HCEC 1CT (cell line): ENCODE results near the gene TFAP2B.

Source experiments
- DNase-seq: peaks from one replicate; pipeline ENCODE4 v3.0.0-alpha.2; 2017

The TFAP2B gene

DNA sequence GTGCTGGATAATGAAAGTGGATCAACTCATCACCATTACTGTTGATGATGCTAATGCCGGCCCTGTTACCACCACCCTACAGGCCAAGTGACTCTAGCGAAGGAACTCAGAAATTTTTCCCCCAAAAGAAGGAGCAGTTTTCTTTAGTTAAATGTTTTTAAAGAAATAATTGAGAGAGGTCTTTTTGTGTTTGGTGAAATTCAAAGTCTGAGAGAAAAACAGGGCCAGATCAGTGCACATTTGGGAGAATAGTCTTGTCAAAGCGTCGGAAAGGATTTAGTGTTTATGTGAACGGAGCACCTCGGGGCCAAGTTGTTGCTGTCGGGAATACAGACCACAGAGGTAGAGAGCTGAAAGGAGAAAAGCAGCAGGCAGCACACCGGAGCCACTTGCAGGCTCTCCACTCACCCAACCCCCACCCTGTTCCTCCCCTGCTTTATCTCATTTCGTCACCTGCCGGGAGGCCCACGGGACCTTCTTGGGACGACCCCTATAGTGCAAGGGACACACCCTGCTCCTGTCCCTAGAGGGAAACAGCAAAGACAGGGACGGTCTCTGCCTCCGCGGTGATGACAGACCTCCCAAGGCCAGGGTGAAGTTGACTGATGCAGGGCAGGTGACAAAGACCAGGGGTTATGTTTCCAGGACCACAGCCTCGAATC lies 6.8 kb downstream of the TFAP2B start:
- DNase-seq: no peak

DNA sequence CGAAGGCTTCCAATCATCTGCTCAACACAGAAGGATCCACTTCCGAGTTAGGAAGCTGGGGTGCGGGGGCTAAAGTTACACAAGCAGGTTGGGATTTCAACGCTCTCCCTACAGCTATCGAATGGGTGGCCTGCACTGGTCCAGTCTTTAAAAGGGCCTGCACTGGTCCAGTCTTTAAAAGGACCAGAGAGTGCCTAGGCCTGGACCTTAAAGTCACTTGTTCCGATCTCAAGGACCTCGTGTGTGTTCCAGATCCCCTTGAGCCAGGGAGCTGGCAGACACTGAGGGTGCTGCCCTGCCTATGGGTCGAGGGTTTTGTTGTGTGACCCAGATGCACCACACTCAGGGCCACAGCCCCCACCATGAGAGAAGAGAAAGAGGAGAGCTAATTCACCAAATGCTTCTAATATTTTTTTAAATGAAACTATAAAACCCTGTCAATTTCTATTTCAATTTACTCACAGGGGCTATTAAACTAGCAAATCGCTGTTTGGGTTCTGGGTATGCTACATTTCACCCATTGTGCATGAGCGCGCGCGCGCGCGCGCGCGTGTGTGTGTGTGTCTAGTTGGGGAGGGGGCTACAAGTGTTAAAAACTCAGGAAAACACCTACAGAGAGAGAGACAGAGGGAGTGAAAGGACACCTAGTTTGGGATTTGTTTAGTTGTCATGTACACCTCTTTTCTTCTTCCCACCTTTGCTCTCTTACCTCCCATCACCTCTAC lies 7.5 kb downstream of the TFAP2B start:
- no peak for DNase-seq

DNA sequence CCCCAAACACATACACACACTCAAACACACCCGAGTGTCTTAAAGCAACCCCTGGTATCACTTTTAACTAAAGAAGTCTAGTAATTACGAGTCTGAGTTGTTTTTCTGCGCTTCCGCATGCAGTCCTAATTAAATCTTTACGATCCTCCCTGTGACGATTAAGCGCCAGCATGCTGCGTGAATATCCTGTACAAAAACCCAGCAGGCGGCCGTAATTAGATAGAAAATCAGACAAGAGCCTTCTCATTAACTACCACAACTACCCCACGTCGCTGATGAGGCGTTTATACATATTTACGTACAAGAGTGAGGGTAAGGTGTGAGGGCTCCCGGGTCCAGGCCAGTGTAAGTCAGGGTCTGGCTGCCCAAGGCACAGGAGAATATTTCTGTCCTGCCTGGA lies 8.1 kb downstream of the TFAP2B start:
- no peak for DNase-seq

DNA sequence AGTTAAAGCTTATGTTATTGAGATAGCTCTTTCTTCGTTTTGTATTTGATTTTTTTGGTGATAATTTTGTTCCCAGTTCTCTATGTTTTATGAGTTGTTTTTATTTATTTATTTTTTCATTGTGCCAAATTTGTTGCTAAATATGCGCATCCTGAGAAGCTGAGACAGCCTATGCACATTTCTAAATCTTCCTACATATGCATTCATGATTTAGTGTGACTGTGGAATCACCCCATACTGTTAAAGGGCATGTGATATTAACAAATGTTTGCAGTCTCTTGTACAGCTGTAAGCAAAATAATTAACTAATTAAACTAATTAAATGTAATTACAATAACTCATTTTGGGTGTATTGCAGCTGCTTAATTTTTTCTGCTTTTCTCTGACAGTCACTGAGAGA lies 10.4 kb downstream of the TFAP2B start:
- DNase-seq: no peak

DNA sequence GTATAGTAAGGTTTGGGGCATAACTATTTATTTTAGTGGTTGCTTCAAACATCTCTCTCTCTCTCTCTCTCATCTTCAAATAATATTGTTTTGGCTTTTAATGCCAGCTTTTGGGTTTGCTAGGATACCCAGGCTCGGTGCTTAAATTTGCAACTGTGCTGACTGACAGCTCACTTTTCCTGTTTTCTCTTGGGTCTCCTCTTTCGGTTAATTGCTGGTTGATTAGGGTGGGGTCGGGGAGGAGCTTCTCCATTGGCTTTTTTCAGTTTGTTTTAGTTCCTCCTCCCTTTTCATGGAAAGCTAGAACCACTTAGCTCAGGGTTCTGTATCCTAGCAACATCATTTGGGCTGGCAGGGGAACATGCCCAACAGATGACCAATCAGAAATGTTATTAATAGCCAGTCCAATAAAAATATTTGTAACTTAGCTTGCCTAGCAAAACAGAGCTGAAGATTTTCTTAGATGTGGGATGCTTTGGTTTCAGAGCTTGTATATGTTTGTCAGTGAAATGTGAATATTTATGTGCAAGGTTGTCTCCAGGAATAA lies 11.3 kb downstream of the TFAP2B start:
- DNase-seq: no peak

DNA sequence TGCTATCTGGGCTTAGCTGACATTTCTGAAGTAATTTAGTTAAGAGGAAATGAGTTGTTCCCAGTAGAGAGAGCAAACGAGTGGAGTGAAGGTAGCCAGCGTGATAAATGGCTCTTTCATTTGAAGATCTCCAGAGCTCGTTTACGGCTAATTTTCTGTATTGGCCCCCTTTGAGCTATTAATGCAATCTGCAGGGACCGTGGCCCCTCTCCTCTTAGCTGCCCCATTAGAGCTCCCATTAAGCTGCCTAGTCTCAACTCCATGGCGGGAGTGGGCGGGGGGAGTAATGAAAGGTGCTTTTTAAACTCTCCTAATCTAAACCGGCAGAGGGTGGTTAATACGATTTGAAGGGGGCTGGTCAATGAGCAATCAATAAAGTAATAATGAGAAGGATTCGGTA lies 12.5 kb downstream of the TFAP2B start:
- DNase-seq: no peak

DNA sequence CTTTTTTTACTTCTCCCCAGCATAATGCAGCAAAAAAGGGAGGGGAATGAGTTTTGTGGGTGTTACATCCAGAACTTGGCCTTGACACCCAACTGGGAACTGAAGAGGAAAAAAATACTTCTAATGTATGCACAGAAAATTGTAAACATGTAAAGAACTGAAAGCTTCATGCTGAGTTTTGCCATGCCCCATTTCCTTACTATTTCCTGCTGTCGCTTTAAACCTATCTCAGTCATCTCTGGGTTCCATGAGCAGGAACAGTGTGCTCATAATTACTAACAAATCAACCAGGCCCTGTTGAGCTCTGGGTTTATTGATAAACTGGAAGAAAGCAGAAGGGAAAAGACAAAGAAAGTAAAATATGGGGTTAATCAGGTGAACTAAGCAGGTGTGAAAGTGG lies 14.2 kb downstream of the TFAP2B start:
- DNase-seq: no peak

DNA sequence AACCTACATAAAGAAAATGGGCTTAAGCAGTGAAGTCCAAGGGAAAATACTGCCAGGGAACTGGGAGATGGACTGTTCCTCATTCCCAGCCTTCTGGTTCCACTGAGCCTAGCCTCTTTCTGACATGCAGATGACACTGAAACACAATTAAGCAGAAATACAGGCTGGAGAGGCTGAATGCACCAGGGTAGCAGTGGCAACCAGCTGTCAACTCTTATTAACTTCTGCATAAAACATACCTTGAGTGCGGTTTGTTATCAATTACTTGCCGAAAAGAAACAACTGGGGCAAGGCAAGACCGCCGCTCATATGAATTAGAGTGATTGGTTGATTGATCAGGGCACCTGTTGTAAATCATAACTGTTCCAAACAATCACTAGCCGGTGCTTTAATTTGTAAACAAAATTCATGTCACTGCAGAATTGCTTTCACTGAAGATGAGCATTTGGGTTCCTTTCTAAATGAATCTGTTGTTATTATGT lies 16.3 kb downstream of the TFAP2B start:
- DNase-seq: no peak

DNA sequence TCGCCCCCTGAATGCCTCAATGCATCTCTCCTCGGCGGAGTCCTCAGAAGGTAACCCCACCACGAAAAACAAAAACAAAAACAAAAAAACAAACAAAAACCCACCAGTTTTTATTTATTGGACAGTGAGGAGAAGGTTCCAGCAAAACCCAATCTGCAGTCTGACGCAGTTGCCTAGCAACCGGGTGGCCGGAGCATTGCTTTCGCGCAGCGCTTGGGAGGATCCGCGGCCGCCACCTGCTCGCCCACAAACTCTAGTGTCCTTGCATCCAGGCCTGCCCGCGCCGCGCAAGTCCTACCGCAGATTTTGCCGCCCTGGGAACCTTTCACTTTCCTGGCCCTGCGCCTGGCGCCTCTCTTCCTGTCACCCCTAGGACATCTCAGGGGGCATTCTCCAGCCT lies 17.6 kb downstream of the TFAP2B start:
- DNase-seq: no peak

DNA sequence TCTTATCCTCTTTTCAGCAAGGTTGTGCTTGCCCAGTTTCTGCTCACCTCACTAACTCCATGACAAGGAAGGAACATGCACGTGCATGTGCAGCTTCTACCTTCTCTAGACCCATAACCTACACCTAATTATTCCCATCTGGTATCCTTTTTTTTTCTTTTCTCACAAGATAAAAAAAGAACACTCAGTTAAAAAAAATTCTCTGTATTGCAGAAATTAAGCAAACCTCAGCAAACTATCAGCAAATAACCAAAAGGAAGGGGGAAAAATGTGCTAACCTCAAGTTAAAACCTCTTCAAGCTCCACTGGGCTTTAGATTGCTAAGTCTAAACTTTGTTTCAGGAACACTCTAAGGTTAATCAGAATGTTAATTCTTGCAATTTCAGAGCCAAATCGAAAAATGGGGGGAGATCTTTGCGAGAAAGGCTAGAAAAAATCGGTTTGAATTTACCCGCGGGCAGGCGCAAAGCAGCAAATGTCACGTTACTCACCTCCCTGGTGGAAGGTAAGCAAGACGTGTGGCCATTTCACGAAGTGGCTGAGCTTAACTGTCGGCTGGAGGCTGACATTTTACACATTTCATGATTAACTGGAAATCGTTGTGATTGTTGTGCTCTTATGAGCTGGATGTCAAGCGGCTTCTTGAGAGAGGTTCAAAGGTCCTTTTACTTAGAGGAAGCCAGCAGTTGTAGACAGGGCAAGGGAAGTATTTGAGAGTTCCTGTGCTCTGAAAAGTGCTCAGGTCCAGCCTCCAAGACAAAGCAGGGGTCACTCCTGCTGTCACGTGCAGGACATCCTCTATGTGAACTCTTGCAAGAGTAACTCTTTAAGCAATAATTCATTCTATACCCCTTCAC lies 19.1 kb downstream of the TFAP2B start:
- no peak for DNase-seq

DNA sequence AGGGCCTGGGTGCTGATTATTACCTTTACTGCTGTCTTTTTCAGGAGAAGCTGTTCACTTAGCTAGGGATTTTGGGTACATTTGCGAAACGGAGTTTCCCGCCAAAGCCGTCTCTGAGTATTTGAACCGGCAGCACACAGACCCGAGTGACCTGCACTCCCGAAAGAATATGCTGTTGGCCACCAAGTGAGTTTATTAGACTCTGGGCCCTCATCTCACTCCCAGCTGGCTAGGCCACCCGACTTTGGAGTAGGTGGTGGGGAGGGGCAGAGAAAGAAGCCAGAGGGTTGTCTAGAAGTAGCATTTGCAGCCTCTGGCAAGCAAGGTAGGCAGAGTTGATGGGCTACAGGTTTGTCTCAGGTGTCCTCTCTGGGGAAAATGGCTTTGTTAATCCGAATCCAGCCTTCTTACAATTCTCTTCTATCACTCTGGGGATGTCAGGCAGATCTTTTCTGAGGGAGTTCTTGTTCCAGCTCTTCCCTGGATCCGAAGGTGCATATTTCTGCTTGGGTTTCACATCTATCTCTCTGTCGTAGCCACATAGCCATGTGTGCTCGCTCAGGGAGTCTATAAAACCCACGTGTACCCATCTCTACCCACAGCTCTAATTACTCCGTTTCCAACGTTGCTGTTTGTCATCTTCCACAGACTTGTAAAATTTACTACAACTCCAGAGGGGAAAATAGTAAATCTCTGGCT lies 21.6 kb downstream of the TFAP2B start:
- DNase-seq: no peak

DNA sequence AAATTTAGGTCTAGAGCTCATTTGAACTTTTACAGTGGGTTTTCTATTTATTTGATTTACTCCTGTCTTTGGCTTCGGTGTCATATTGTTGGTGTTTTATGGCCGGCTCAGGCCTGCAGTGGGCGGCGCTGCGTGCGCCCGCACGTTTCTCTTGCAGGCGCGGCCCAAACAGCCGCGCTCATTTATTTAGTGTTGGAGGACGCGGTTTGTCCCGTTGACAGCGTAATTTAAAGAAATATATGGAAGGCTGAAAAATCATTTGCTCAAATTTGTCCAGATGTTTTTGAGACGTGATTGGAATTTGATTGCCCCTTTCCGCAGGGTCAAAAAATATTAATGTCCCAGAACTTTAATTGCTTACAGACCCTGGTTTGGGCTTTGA lies 22.1 kb downstream of the TFAP2B start:
- no peak for DNase-seq

DNA sequence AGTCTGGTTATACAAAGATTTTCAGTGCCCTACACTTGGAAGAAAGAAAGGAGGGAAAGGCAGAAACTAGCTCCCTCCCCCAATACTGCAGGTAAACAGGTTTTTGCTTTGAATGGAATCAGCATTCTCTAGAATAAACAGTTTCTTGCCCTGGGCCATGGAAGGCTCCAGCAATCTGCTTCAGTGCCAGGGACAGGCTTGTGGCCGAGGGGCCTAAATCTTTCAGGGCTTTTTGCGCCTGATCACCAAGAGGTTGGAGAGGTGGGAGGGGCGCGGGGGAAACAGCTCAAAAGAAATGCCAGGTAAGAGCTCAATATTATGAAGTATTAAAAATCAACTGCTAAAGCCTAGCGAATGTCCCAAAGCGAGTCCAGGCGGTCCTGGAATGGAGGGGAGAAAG lies 23.8 kb downstream of the TFAP2B start:
- DNase-seq: no peak

DNA sequence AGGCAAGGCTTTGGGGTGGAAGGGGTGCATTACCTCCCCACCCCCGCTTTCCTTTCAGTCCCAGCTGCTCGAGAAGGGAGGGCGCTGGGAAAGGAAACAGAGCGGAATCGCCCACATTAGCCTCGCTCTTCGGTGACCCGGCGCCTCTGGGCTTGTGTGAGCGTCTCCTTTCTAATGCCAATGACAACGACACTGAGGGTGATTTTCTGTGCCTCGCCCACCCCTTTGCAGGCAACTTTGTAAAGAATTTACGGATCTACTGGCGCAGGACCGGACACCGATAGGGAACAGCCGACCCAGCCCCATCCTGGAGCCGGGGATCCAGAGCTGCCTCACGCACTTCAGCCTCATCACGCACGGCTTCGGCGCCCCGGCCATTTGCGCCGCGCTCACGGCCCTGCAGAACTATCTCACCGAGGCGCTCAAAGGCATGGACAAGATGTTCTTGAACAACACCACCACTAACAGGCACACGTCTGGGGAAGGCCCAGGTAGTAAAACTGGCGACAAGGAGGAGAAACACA lies 24.3 kb downstream of the TFAP2B start:
- DNase-seq: no peak

DNA sequence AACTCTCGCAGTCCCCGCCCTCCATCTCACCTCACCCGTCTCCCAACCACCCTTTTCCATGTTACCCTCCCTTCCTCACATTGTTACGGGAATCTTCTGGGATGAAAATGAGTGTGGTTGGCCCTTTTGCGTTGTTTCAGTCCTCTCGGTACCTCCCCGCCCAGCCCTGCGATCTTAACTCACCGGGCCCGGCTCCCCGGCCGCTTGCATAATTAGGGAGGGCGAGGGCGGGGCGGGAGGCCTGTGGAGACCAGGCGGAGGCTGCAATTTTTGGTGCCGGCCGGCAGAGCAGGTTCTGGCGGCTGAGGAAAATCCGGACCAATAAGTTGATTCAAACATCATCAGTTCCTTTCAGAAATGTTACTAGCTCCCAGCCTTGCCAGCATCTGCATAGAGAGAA lies 25.2 kb downstream of the TFAP2B start:
- no peak for DNase-seq

DNA sequence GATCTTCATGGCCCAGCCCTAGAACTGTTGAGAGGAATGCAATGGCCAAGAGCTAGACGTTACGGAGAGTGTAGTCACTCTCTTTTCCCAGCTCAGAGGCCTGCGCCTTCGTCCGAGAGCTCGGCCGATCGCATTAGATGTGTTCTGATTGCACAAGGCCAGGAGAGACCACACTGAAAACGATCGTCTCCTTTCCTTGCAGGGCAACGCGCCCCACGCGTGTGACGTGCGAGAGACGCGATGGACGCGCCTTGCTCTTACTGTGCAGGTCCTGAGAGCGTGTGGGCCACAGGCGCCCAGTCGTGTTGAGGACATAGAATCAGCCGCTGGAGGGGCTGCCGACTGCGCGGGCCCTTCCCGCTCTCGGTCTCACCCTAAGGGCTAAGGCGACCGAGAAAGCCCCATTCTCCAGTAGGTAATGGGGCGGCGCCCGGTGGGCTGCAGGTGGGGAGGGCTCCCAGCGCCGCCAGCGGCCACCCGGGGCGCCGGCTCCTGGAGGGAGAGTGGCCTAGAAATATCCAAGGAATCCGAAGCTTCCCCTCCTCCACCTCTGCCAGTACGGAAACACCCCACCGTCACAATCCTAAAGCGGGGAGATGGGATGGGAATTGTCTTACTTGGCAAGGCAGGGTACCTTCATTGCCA lies 26.9 kb downstream of the TFAP2B start:
- DNase-seq: no peak

DNA sequence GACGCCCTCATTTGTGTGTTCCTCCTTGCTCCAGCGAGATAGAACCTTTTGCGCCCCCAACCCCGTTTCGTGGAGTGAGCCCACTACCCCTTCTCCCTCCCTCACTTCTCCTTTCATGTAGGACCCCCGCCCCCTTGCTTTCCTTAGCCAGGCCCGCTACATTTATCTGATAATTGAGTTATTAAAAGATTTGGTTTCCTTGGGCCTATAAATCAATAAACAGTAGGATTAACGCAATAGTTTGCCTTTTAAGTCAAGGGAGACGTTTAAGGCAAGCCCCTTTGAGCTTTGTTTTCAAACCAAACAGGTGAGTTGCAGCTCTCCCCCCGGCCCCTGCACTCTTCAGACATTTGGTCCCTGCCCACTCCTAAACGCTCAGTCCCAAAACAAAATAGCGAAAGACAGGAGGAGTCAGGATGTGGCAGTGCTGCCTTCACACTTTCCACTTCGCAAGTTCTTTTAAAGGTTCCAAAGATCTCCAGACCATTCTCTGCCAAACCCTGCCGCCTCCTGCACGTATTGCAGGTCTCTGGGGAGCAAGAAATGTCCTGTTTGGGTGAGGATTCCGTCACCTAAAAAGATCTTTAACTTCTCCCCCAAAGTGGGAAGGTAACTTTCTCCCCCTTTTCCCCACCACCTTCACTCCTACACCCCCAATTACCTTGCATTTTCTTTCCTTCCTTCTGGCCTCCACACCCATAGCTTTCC lies 27.6 kb downstream of the TFAP2B start:
- no peak for DNase-seq

DNA sequence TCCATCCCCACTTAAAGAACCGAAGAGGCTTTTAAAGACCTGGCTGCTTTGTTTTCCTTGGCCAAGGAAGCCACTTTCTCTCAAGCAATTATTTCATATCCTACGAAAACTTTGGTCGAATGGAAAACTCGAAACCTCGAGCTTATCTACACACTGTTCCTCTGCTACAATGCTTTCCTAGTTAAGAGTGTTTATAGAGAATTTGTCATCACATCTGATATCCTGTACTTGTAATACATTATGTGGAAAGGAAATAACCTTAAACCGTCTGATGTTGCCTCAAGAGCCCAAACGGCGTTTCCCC lies 28.1 kb downstream of the TFAP2B start:
- no peak for DNase-seq

DNA sequence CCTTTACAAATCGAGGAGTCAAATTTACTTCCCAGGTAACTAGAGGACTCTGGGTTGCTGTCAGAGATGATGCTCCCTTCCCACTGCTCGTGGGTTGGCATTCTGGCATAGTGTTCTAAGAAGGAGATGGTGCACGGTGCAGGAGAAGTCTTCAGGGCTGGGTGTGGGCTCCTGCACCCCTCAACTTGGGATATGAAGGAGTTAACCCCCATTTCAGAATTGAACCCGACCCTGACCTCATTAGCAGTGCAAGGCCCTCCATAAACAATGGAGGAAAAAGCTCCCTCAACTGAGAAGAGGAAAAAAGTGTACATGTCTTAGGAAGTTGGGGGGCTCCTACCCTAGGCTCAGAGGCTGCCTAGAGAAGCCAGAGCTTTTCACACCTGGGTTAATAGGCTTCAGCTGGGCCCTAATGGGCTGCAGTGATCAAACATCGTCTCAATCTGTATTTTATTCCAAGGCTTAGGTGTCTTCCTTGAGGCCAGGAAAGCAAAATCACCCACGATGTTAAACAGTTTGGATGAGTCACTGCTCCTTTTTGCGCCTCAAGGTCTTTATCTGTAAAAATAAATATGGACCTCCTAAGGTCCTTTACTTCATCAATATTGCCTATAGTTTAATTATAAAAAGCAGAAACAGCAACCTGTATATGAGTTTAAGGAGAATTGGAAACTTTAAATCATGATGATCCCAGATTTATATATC lies 29.4 kb downstream of the TFAP2B start:
- no peak for DNase-seq

DNA sequence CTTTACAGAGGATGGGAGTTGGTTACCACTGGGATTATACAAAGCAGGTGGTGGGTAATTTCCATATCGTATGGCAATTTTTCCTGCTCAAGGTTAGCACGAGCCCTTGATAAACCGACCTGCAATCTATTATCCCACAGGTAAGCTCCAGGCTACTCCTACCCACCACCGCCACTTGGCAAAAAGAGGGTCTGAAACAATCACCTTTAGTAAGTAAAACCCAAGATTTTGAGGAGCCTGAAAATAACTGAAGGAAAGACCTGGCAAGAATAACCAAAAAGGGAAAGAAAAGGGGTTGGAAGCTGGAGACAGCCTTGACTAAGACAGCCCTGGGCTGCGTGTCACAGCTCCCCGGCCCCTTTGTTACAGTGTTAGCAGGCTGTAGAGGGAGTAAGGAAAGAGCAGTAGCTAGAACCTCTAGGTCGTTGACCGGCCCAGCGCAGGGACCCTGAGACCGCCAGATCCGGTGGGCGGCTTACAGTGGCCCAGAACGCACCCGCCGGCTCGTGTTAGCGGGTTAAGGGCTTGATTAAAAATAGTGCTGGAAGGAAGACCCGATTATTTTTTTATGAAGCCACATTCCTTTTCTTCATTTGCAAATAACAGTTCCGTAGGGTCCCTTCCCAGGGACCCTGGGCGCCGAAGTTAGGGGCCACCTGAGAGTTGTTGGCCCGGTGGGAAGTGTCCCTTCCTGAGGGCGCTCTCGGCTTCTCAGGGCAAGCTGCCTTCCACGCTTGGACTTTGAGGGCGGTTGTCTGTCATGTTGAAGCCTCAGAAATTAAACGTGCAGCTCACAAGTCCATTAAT lies 30.5 kb downstream of the TFAP2B start:
- DNase-seq: no peak
